ENCODE results near the gene SOX11.
"Not testable (repeated sequence)": the region's sequence is repeated elsewhere in the genome, so short reads cannot be mapped to it uniquely, and the experiment has no call there.

The SOX11 gene

GRCh38 chr2:5691985-5692529, at the start of gene SOX11:
SOX11 (plus strand) TSS chr2:5692384; CDS start chr2:5692722, 338 bp downstream.
- H3K4me1 Mint-ChIP-seq = peaks cover 21% of the 10 kb centered on the region
- no peak for ATAC-seq
- peaks cover 41% of the 10 kb centered on the region for H3K27me3 Mint-ChIP-seq
- H3K27ac Mint-ChIP-seq = peak within 1 kb of the TSS; percentile 30
- peak within 1 kb of the TSS; percentile 41 for H3K4me3 Mint-ChIP-seq
- no peaks in the 10 kb centered on the region for H3K36me3 Mint-ChIP-seq
- H3K9me3 Mint-ChIP-seq = peaks cover 6% of the 10 kb centered on the region

GRCh38 chr2:5652734-5653133, 39.5 kb upstream of the SOX11 start:
- not testable (repeated sequence) for H3K4me3 Mint-ChIP-seq, H3K27me3 Mint-ChIP-seq, H3K4me1 Mint-ChIP-seq, ATAC-seq, H3K36me3 Mint-ChIP-seq, H3K27ac Mint-ChIP-seq, H3K9me3 Mint-ChIP-seq

GRCh38 chr2:5653756-5654155, 38.4 kb upstream of the SOX11 start:
- H3K27me3 Mint-ChIP-seq, H3K4me1 Mint-ChIP-seq, H3K9me3 Mint-ChIP-seq, ATAC-seq, H3K27ac Mint-ChIP-seq, H3K36me3 Mint-ChIP-seq, H3K4me3 Mint-ChIP-seq: not testable (repeated sequence)

- no peaks in the 10 kb centered on the region for H3K36me3 Mint-ChIP-seq
- peaks cover 3% of the 10 kb centered on the region for H3K9me3 Mint-ChIP-seq
- H3K27me3 Mint-ChIP-seq = no peaks in the 10 kb centered on the region
Observed at GRCh38 chr2:5657231-5657630, 35.0 kb upstream of the SOX11 start.

GRCh38 chr2:5660591-5660990, 31.6 kb upstream of the SOX11 start:
- Mint-ChIP-seq H3K36me3 (no peaks in the 10 kb centered on the region), H3K4me1 (no peaks in the 10 kb centered on the region), H3K4me3 (no peak overlapping the region), H3K9me3 (peaks cover 3% of the 10 kb centered on the region), H3K27ac (no peak overlapping the region), H3K27me3 (no peaks in the 10 kb centered on the region)
- ATAC-seq = no peak

More at GRCh38 chr2:5657231-5657630, 35.0 kb upstream of the SOX11 start:
- ATAC-seq = no peak
- Mint-ChIP-seq H3K27ac (no peak overlapping the region), H3K4me3 (no peak overlapping the region), H3K4me1 (no peaks in the 10 kb centered on the region)

GRCh38 chr2:5661362-5661761, 30.8 kb upstream of the SOX11 start:
- H3K4me3 Mint-ChIP-seq = no peak overlapping the region
- H3K9me3 Mint-ChIP-seq = no peaks in the 10 kb centered on the region
- no peak for ATAC-seq
- no peaks in the 10 kb centered on the region for H3K27me3 Mint-ChIP-seq
- no peaks in the 10 kb centered on the region for H3K4me1 Mint-ChIP-seq
- H3K36me3 Mint-ChIP-seq = no peaks in the 10 kb centered on the region
- no peak overlapping the region for H3K27ac Mint-ChIP-seq

- no peak for ATAC-seq
- Mint-ChIP-seq H3K4me1 (no peaks in the 10 kb centered on the region), H3K9me3 (no peaks in the 10 kb centered on the region), H3K4me3 (no peak overlapping the region), H3K36me3 (no peaks in the 10 kb centered on the region), H3K27me3 (no peaks in the 10 kb centered on the region), H3K27ac (no peak overlapping the region)
Observed at GRCh38 chr2:5664278-5664681, 27.9 kb upstream of the SOX11 start.

GRCh38 chr2:5665066-5665465, 27.1 kb upstream of the SOX11 start:
- no peaks in the 10 kb centered on the region for H3K4me1 Mint-ChIP-seq
- H3K27ac Mint-ChIP-seq = no peak overlapping the region
- no peaks in the 10 kb centered on the region for H3K36me3 Mint-ChIP-seq
- no peak for ATAC-seq
- no peaks in the 10 kb centered on the region for H3K27me3 Mint-ChIP-seq
- no peaks in the 10 kb centered on the region for H3K9me3 Mint-ChIP-seq
- H3K4me3 Mint-ChIP-seq = no peak overlapping the region

- Mint-ChIP-seq H3K27ac (no peak overlapping the region), H3K36me3 (no peaks in the 10 kb centered on the region)
Observed at GRCh38 chr2:5666798-5667197, 25.4 kb upstream of the SOX11 start.

GRCh38 chr2:5667655-5668054, 24.5 kb upstream of the SOX11 start:
- not testable (repeated sequence) for H3K36me3 Mint-ChIP-seq, H3K27me3 Mint-ChIP-seq, H3K4me3 Mint-ChIP-seq, ATAC-seq, H3K9me3 Mint-ChIP-seq, H3K4me1 Mint-ChIP-seq, H3K27ac Mint-ChIP-seq

More at GRCh38 chr2:5666798-5667197, 25.4 kb upstream of the SOX11 start:
- Mint-ChIP-seq H3K4me3 (no peak overlapping the region), H3K27me3 (no peaks in the 10 kb centered on the region), H3K4me1 (no peaks in the 10 kb centered on the region), H3K9me3 (no peaks in the 10 kb centered on the region)
- ATAC-seq = peak; percentile 12

GRCh38 chr2:5668682-5669250, 23.4 kb upstream of the SOX11 start:
- no peaks in the 10 kb centered on the region for H3K9me3 Mint-ChIP-seq
- H3K27ac Mint-ChIP-seq = no peak overlapping the region
- H3K36me3 Mint-ChIP-seq = no peaks in the 10 kb centered on the region
- H3K27me3 Mint-ChIP-seq = peaks cover 11% of the 10 kb centered on the region
- no peak overlapping the region for H3K4me3 Mint-ChIP-seq
- no peak for ATAC-seq
- H3K4me1 Mint-ChIP-seq = no peaks in the 10 kb centered on the region

- Mint-ChIP-seq H3K27me3 (peaks cover 26% of the 10 kb centered on the region), H3K4me3 (no peak overlapping the region), H3K4me1 (no peaks in the 10 kb centered on the region), H3K27ac (no peak overlapping the region), H3K36me3 (no peaks in the 10 kb centered on the region), H3K9me3 (no peaks in the 10 kb centered on the region)
- no peak for ATAC-seq
Observed at GRCh38 chr2:5672749-5673144, 19.4 kb upstream of the SOX11 start.

GRCh38 chr2:5673145-5674025, 18.8 kb upstream of the SOX11 start:
- Mint-ChIP-seq H3K4me3 (no peak overlapping the region), H3K27me3 (peaks cover 26% of the 10 kb centered on the region), H3K36me3 (no peaks in the 10 kb centered on the region), H3K27ac (no peak overlapping the region), H3K9me3 (no peaks in the 10 kb centered on the region), H3K4me1 (no peaks in the 10 kb centered on the region)
- ATAC-seq = no peak

GRCh38 chr2:5674026-5674340, 18.2 kb upstream of the SOX11 start:
- Mint-ChIP-seq H3K27me3 (peaks cover 26% of the 10 kb centered on the region), H3K27ac (no peak overlapping the region), H3K4me1 (no peaks in the 10 kb centered on the region), H3K9me3 (no peaks in the 10 kb centered on the region), H3K4me3 (no peak overlapping the region), H3K36me3 (no peaks in the 10 kb centered on the region)
- ATAC-seq = no peak

GRCh38 chr2:5677133-5677532, 15.1 kb upstream of the SOX11 start:
- Mint-ChIP-seq H3K36me3 (no peaks in the 10 kb centered on the region), H3K27ac (no peak overlapping the region), H3K27me3 (peaks cover 26% of the 10 kb centered on the region), H3K4me1 (no peaks in the 10 kb centered on the region), H3K9me3 (peaks cover 13% of the 10 kb centered on the region), H3K4me3 (no peak overlapping the region)
- ATAC-seq = no peak

- ATAC-seq = peak; percentile 25
- no peaks in the 10 kb centered on the region for H3K4me1 Mint-ChIP-seq
- no peak overlapping the region for H3K4me3 Mint-ChIP-seq
- no peaks in the 10 kb centered on the region for H3K36me3 Mint-ChIP-seq
- H3K27me3 Mint-ChIP-seq = no peaks in the 10 kb centered on the region
- H3K27ac Mint-ChIP-seq = no peak overlapping the region
- H3K9me3 Mint-ChIP-seq = peaks cover 13% of the 10 kb centered on the region
Observed at GRCh38 chr2:5683471-5683870, 8.7 kb upstream of the SOX11 start.

Data from stimulated activated memory B cell treated with anti-CD40 and anti-IgM and Interleukin-4, amounts not matched to agents 10 μg/mL and 1 μg/mL and 100 μg/mL, for 72 hours (primary cell).